K562 (cell line): ENCODE data around the gene CHRNA10. TPM values are rescaled to one million over a fixed set of nuclear protein-coding genes. Genes with fewer than 3 reads are reported as not detected.

ENCODE experiments used
- ATAC-seq: fragments of 200-7000 bp; cut with Tn5 transposase; 3 replicates; pipeline ENCODE4 v1.9.1; 2020; ENCODE audit warnings: moderate library complexity
- BruUV-seq: library from RNA; stranded (reverse); fragments of 400-500 nt; replicated peaks from 2 replicates; lab custom pipeline; 2021; lab: Mats Ljungman, UMichigan
- CTCF ChIA-PET: fragments of 300-600 bp; formaldehyde crosslinking; extraction: SDS; loops from one replicate; lab custom pipeline; 2021; ENCODE audit warnings: low intra/inter-chr PET ratio; lab: Yijun Ruan, JAX
- POLR2A ChIA-PET: fragments of 300-600, 350-650 bp; sonication (Branson Sonifier 250); formaldehyde crosslinking; extraction: SDS; loops from one replicate; lab custom pipeline; 2021; ENCODE audit warnings: antibody characterized with exemption, inconsistent platforms; lab: Yijun Ruan, JAX
- DNase-seq, 4 experiments: peaks; one replicate each; pipeline versions ENCODE4 v3.0.0 to v3.0.0-alpha.2; 2011 to 2018; ENCODE audit warnings: low spot score in 3 of 4, mixed read lengths in 3 of 4; ENCODE audit errors: extremely low read depth in 1 of 4
- FAIRE-seq: peaks from 2 replicates; lab custom pipeline; 2011; peaks lifted over from hg19 to GRCh38; lab: Jason Lieb, UNC
- H2AFZ ChIP-seq: 2 replicates; pipeline ENCODE4 v1.6.0; 2011; ENCODE audit warnings: low read depth, low read length, control low read depth, inconsistent platforms
- H3K27ac ChIP-seq: fragments of 200-600 bp; 3 replicates; pipeline ENCODE4 v1.8.0; 2011; ENCODE audit warnings: low read depth, mild to moderate bottlenecking, control low read depth, inconsistent platforms, low read length, moderate library complexity, mixed read lengths; ENCODE audit errors: extremely low read depth
- H3K27me3 ChIP-seq, 2 experiments: fragments of 300-600 bp in 1 of 2; 2 replicates in 1 of 2; 3 replicates in 1 of 2; pipeline versions ENCODE4 v1.6.0 to v1.8.0; 2011; ENCODE audit warnings: inconsistent platforms in 2 of 2, low read length in 2 of 2, mild to moderate bottlenecking in 1 of 2, mixed read lengths in 1 of 2, moderate library complexity in 1 of 2; ENCODE audit not compliant: control insufficient read depth in 2 of 2, insufficient read depth in 2 of 2
- H3K36me3 ChIP-seq: fragments of 300-600 bp; 3 replicates; pipeline ENCODE4 v1.8.0; 2011; ENCODE audit warnings: mild to moderate bottlenecking, low read length, inconsistent platforms; ENCODE audit not compliant: control insufficient read depth, insufficient read depth
- H3K4me1 ChIP-seq, 2 experiments: fragments of 200-600 bp in 1 of 2; replicated peaks in 1 of 2; 2 replicates in 1 of 2; 3 replicates in 1 of 2; pipeline versions ENCODE4 v1.5.1 to v1.8.0; 2011; ENCODE audit warnings: inconsistent platforms in 2 of 2, low read length in 2 of 2, mild to moderate bottlenecking in 1 of 2, mixed read lengths in 1 of 2, moderate library complexity in 1 of 2; ENCODE audit not compliant: control insufficient read depth in 2 of 2, insufficient read depth in 2 of 2
- H3K4me2 ChIP-seq: 2 replicates; pipeline ENCODE4 v1.6.1; 2011; ENCODE audit warnings: low read length, control low read depth, inconsistent platforms, mixed read lengths; ENCODE audit not compliant: insufficient read depth
- H3K4me3 ChIP-seq: fragments of 200-600 bp; sonication (generic), shearing (Covaris generic); 2 replicates; pipeline ENCODE4 v1.5.1; 2016; ENCODE audit warnings: control low read depth, inconsistent platforms
- H3K79me2 ChIP-seq: fragments of 200-600 bp; 3 replicates; pipeline ENCODE4 v1.8.0; 2011; ENCODE audit warnings: low read length, inconsistent platforms; ENCODE audit not compliant: control insufficient read depth, insufficient read depth
- H3K9ac ChIP-seq, 2 experiments: 2 replicates each; pipeline versions ENCODE4 v1.6.0 to v1.6.1; 2011; ENCODE audit warnings: low read depth in 2 of 2, low read length in 2 of 2, control low read depth in 1 of 2, inconsistent platforms in 1 of 2, mild to moderate bottlenecking in 1 of 2, mixed read lengths in 1 of 2; ENCODE audit not compliant: insufficient read depth in 1 of 2
- H3K9me1 ChIP-seq: one replicate; pipeline ENCODE4 v1.6.0; 2011; ENCODE audit warnings: inconsistent platforms, mild to moderate bottlenecking, low read length, moderate library complexity; ENCODE audit not compliant: control insufficient read depth, insufficient read depth
- H3K9me3 ChIP-seq: replicated peaks from 2 replicates; pipeline ENCODE4 v1.5.1; 2011; ENCODE audit warnings: low read depth, low read length, inconsistent platforms; ENCODE audit not compliant: control insufficient read depth, insufficient read depth
- H4K20me1 ChIP-seq: replicated peaks from 2 replicates; pipeline ENCODE4 v1.6.1; 2011; ENCODE audit warnings: low read length, inconsistent platforms, mixed read lengths; ENCODE audit not compliant: control insufficient read depth, insufficient read depth
- CEBPG ChIP-seq, 3 experiments: fragments of 200-800 bp in 1 of 3; sonication (Bioruptor generic) in 1 of 3; sonication (generic) in 1 of 3; formaldehyde crosslinking in 1 of 3; IDR thresholded peaks in 2 of 3; conservative IDR thresholded peaks in 1 of 3; 2 replicates each; pipeline versions ENCODE4 v1.6.1 to v1.8.0; 2016 to 2022; ENCODE audit warnings: missing compliant biosample characterization in 2 of 3, missing genetic modification characterization in 2 of 3, mild to moderate bottlenecking in 1 of 3, missing genetic modification reagents in 1 of 3
- DDX20 ChIP-seq: fragments of 450-650 bp; IDR thresholded peaks from 2 replicates; pipeline ENCODE4 v1.6.1; 2016; ENCODE audit warnings: missing genetic modification characterization, low read depth, mild to moderate bottlenecking, missing compliant biosample characterization, moderate library complexity
- E2F3 ChIP-seq: fragments of 250-450 bp; sonication (Bioruptor Pico); IDR thresholded peaks from 2 replicates; pipeline ENCODE4 v1.4.0; 2020; ENCODE audit warnings: mild to moderate bottlenecking
- HMG20B ChIP-seq: fragments of 250-450 bp; sonication (Bioruptor Pico); IDR thresholded peaks from 2 replicates; pipeline ENCODE4 v1.5.0; 2021; ENCODE audit warnings: mild to moderate bottlenecking
- HOXB6 ChIP-seq: fragments of 250-450 bp; sonication (Bioruptor Pico); IDR thresholded peaks from 2 replicates; pipeline ENCODE4 v1.5.1; 2022; ENCODE audit warnings: mild to moderate bottlenecking, borderline replicate concordance
- LCOR ChIP-seq: sonication (generic); formaldehyde crosslinking; IDR thresholded peaks from 2 replicates; pipeline ENCODE4 v1.8.0; 2022; ENCODE audit warnings: mild to moderate bottlenecking, missing genetic modification reagents
- MAFG ChIP-seq: fragments of 450-650 bp; conservative IDR thresholded peaks from 2 replicates; pipeline ENCODE4 v1.6.1; 2016; ENCODE audit warnings: missing genetic modification characterization, missing compliant biosample characterization
- MBD2 ChIP-seq: sonication (generic); IDR thresholded peaks from 2 replicates; pipeline ENCODE4 v1.6.1; 2016; ENCODE audit warnings: low read depth, borderline replicate concordance
- OTX1 ChIP-seq: fragments of 450-650 bp; formaldehyde crosslinking; IDR thresholded peaks from 2 replicates; pipeline ENCODE4 v1.4.0; 2022; ENCODE audit warnings: mild to moderate bottlenecking
- PBX2 ChIP-seq, 2 experiments: IDR thresholded peaks in 1 of 2; conservative IDR thresholded peaks in 1 of 2; 2 replicates each; pipeline ENCODE4 v1.6.1; 2016; ENCODE audit warnings: low read depth in 2 of 2, mild to moderate bottlenecking in 1 of 2, missing compliant biosample characterization in 1 of 2, missing genetic modification characterization in 1 of 2, moderate library complexity in 1 of 2
- SRSF1 ChIP-seq: fragments of 200-400 bp; formaldehyde crosslinking; IDR thresholded peaks from 2 replicates; pipeline ENCODE4 v1.6.1; 2017; ENCODE audit warnings: mild to moderate bottlenecking, low read depth, low read length, moderate library complexity
- ZNF197 ChIP-seq: fragments of 200-800 bp; sonication (Bioruptor generic); IDR thresholded peaks from 2 replicates; pipeline ENCODE4 v1.6.1; 2016; ENCODE audit warnings: low read depth, missing genetic modification characterization, missing compliant biosample characterization
- WGBS: fragments of 100-300 bp; shearing (Covaris generic); methylation state at CpG from one replicate; pipeline ENCODE4 v1.1.6; 2016; ENCODE audit warnings: low coverage, mixed read lengths; ENCODE audit not compliant: insufficient coverage; ENCODE audit errors: missing lambda C conversion rate; 5-methylcytosine and 5-hydroxymethylcytosine counted together
- in situ Hi-C: fragments of 300-500 bp; cut with MboI; formaldehyde crosslinking; loops from 4 replicates; pipeline ENCODE4 v1.15.0; 2018; ENCODE audit warnings: inconsistent platforms, mixed read lengths
- intact Hi-C: fragments of 100-400 bp; cut with micrococcal nuclease; formaldehyde crosslinking; loops from 2 replicates; pipeline ENCODE4 v1.14.2; 2022
- polyA plus RNA-seq, 8 experiments: library from polyadenylated mRNA; depleted of rRNA in 4 of 8; stranded (reverse) in 5 of 8; unstranded in 3 of 8; fragments of >200 nt; fragmentation: Nextera tagmentation in 2 of 8; fragmentation: Illumina TruSeq in 1 of 8; extraction: Ambion mirVana in 2 of 8; extraction: Trizol in 1 of 8; gene quantifications; 2 replicates each; pipeline versions ENCODE4 v1.2.1 to v1.2.3, GENCODE V29; 2011 to 2014; ENCODE audit warnings: inconsistent platforms in 1 of 8, missing spikeins in 1 of 8
- total RNA-seq, 7 experiments: library from RNA; depleted of rRNA in 6 of 7; stranded (reverse); fragments of >200 nt in 6 of 7; fragmentation: Illumina TruSeq in 2 of 7; extraction: Trizol in 2 of 7; gene quantifications; 2 replicates each; pipeline versions ENCODE4 v1.2.1 to v1.2.3, GENCODE V29; 2011 to 2021; ENCODE audit warnings: low replicate concordance in 1 of 7

The CHRNA10 gene
- total and polyA plus RNA-seq, 9 of the 15 experiments (the other 6 are each of a cell fraction or from before 2014, with no cell fraction given): 0.35 to 1.9 (median 0.81) TPM

- no peak for TF ChIP-seq HMG20B (CRISPR knock-in tag)
- no peak for TF ChIP-seq ZNF197 (CRISPR knock-in tag)
- no peak for TF ChIP-seq MBD2
- TF ChIP-seq E2F3 (CRISPR knock-in tag): no peak
- no peak for TF ChIP-seq HOXB6 (CRISPR knock-in tag)
- TF ChIP-seq LCOR: no peak
- no peak for TF ChIP-seq OTX1 (CRISPR knock-in tag)
- TF ChIP-seq DDX20 (tag): no peak
- TF ChIP-seq SRSF1: no peak
- no peak for TF ChIP-seq MAFG (tag)
- TF ChIP-seq PBX2 (CRISPR knock-in tag; IDR thresholded peaks at IDR 0.05; ENCODE audit: low read depth): no peak
- no peak for TF ChIP-seq PBX2 (tag; conservative IDR thresholded peaks at IDR 0.05; ENCODE audit: low read depth)
- TF ChIP-seq CEBPG (CRISPR knock-in tag; IDR thresholded peaks at IDR 0.05): no peak
- no peak for TF ChIP-seq CEBPG (tag; conservative IDR thresholded peaks at IDR 0.05 in 1 of 2, IDR thresholded peaks at IDR 0.05 in 1 of 2)
- Histone ChIP-seq H3K9me3 (no peaks in the 10 kb centered on the region), H3K9ac (no peak overlapping the region), H3K9me1 (no peaks in the 10 kb centered on the region), H2AFZ (no peak overlapping the region), H3K27me3 (peaks cover 19 to 55% of the 10 kb centered on the region in 2 experiments), H4K20me1 (no peaks in the 10 kb centered on the region), H3K4me1 (peaks cover 10 to 21% of the 10 kb centered on the region in 2 experiments; a peak in 4 of 5 replicates), H3K36me3 (no peaks in the 10 kb centered on the region), H3K4me2 (no peak overlapping the region), H3K27ac (no peak overlapping the region), H3K4me3 (no peak overlapping the region), H3K79me2 (no peaks in the 10 kb centered on the region)
- POLR2A ChIA-PET: interaction anchor here (1.5 kb wide), 1 partner anchor 26 kb away, joined by 5 read pairs; no protein-coding TSS in a partner anchor
- in situ Hi-C loops (no loop called here), intact Hi-C loops (no loop called here)
- BruUV-seq: no TSS peak
- FAIRE-seq: no peak
- CTCF ChIA-PET: no interaction called here
- ATAC-seq: no peak
- no peak for DNase-seq
- 8% methylated on average over 5 of the region's 5 CpGs for WGBS
Observed at GRCh38 chr11:3638513-3638912, 32.7 kb downstream of the CHRNA10 start.
